SU-DHL-6 (cell line): ENCODE results near the gene RAPGEF5.

ENCODE experiments used
- H2AFZ ChIP-seq: fragments of 200-600 bp; sonication (generic); 2 replicates; pipeline ENCODE4 v1.6.1; 2014; ENCODE audit warnings: low read depth, mild to moderate bottlenecking, moderate library complexity, mixed read lengths, antibody characterized with exemption, low read length; ENCODE audit not compliant: severe bottlenecking
- H3F3A ChIP-seq: fragments of 200-600 bp; shearing (Covaris generic); 2 replicates; pipeline ENCODE4 v1.6.0; 2016; ENCODE audit warnings: antibody characterized with exemption, mild to moderate bottlenecking; ENCODE audit not compliant: insufficient read depth
- H3K27ac ChIP-seq: fragments of 200-600 bp; sonication (generic); 2 replicates; pipeline ENCODE4 v1.5.1; 2016; ENCODE audit warnings: low read depth, mild to moderate bottlenecking, low read length, moderate library complexity, mixed read lengths
- H3K27me3 ChIP-seq: fragments of 200-600 bp; sonication (generic), shearing (Covaris generic); 2 replicates; pipeline ENCODE4 v1.6.0; 2014; ENCODE audit warnings: mild to moderate bottlenecking, low read length
- H3K36me3 ChIP-seq: fragments of 200-600 bp; sonication (generic); 2 replicates; pipeline ENCODE4 v1.6.1; 2014; ENCODE audit warnings: mild to moderate bottlenecking, low read length, mixed read lengths
- H3K4me2 ChIP-seq: fragments of 300-600, 200-600 bp; shearing (Covaris generic), sonication (generic); 2 replicates; pipeline ENCODE4 v1.6.0; 2014; ENCODE audit warnings: low read length, low read depth, mild to moderate bottlenecking; ENCODE audit not compliant: poor library complexity, severe bottlenecking
- H3K4me3 ChIP-seq: fragments of 200-600 bp; sonication (generic); 2 replicates; pipeline ENCODE4 v1.5.1; 2014; ENCODE audit warnings: antibody characterized with exemption, low read length, mild to moderate bottlenecking, mixed read lengths; ENCODE audit not compliant: insufficient read depth, poor library complexity, severe bottlenecking
- H3K79me2 ChIP-seq: fragments of 200-600 bp; sonication (generic); 2 replicates; pipeline ENCODE4 v1.6.1; 2014; ENCODE audit warnings: mild to moderate bottlenecking, low read length, moderate library complexity; ENCODE audit not compliant: insufficient read depth
- H3K9ac ChIP-seq: fragments of 200-600 bp; sonication (generic); 2 replicates; pipeline ENCODE4 v1.7.0; 2014; ENCODE audit warnings: mild to moderate bottlenecking, low read length
- H3K9me2 ChIP-seq: fragments of 200-600 bp; sonication (generic); replicated peaks from 2 replicates; pipeline ENCODE4 v1.6.1; 2014; ENCODE audit warnings: low read length; ENCODE audit not compliant: insufficient read depth
- H3K9me3 ChIP-seq: fragments of 200-600 bp; sonication (generic); 2 replicates; pipeline ENCODE4 v1.6.1; 2014; ENCODE audit warnings: low read length, mixed read lengths; ENCODE audit not compliant: insufficient read depth
- H4K20me1 ChIP-seq: fragments of 200-600 bp; sonication (generic); 2 replicates; pipeline ENCODE4 v1.6.1; 2014; ENCODE audit warnings: low read depth, mild to moderate bottlenecking, antibody characterized with exemption, low read length, moderate library complexity, mixed read lengths
- CTCF ChIP-seq: fragments of 200-600 bp; sonication (generic); IDR thresholded peaks from one replicate; pipeline ENCODE4 v1.5.1; 2017; ENCODE audit warnings: antibody characterized with exemption, mild to moderate bottlenecking, low read length, moderate library complexity; ENCODE audit not compliant: insufficient read depth, poor library complexity, severe bottlenecking
- EZH2phosphoT487 ChIP-seq: fragments of 200-600 bp; sonication (generic), shearing (Covaris generic); conservative IDR thresholded peaks from 2 replicates; pipeline ENCODE4 v1.6.1; 2018; ENCODE audit warnings: mild to moderate bottlenecking, antibody characterized with exemption, low read length, moderate library complexity, mixed read lengths

Gene RAPGEF5

GRCh38 chr7:22344655-22345054 lies 12.3 kb downstream of the RAPGEF5 start:
- Histone ChIP-seq H3K27ac (no peak overlapping the region), H3K79me2 (no peaks in the 10 kb centered on the region), H3K9ac (no peak overlapping the region), H3K27me3 (no peaks in the 10 kb centered on the region), H3K9me2 (no peaks in the 10 kb centered on the region), H3K4me2 (no peak overlapping the region), H4K20me1 (no peaks in the 10 kb centered on the region), H3K36me3 (no peaks in the 10 kb centered on the region), H2AFZ (no peak overlapping the region), H3F3A (no peaks in the 10 kb centered on the region), H3K9me3 (no peaks in the 10 kb centered on the region), H3K4me3 (no peak overlapping the region)
- TF ChIP-seq EZH2phosphoT487 (no peak), CTCF (no peak)

- H3K36me3 ChIP-seq, result no peaks in the 10 kb centered on the region
- no peak overlapping the region for H3K4me3 ChIP-seq
- H3K79me2 ChIP-seq, result no peaks in the 10 kb centered on the region
- no peaks in the 10 kb centered on the region for H4K20me1 ChIP-seq
- no peaks in the 10 kb centered on the region for H3K27me3 ChIP-seq
- H3F3A ChIP-seq, result no peaks in the 10 kb centered on the region
- H3K9me2 ChIP-seq, result no peaks in the 10 kb centered on the region
- H3K9ac ChIP-seq, result no peak overlapping the region
- no peak overlapping the region for H3K27ac ChIP-seq
- H3K4me2 ChIP-seq, result no peak overlapping the region
- TF ChIP-seq CTCF (no peak), EZH2phosphoT487 (no peak)
- H3K9me3 ChIP-seq, result no peaks in the 10 kb centered on the region
- H2AFZ ChIP-seq, result no peak overlapping the region
These were observed 13.3 kb downstream of the RAPGEF5 start for GRCh38 chr7:22343612-22344011.

- H3K4me2 ChIP-seq, result no peak overlapping the region
- H3K36me3 ChIP-seq, result no peaks in the 10 kb centered on the region
- H3K27ac ChIP-seq, result no peak overlapping the region
- TF ChIP-seq CTCF (no peak), EZH2phosphoT487 (no peak)
- H3K9me2 ChIP-seq, result no peaks in the 10 kb centered on the region
- no peaks in the 10 kb centered on the region for H3K79me2 ChIP-seq
- no peaks in the 10 kb centered on the region for H3F3A ChIP-seq
- H3K9ac ChIP-seq, result no peak overlapping the region
- H4K20me1 ChIP-seq, result no peaks in the 10 kb centered on the region
- no peaks in the 10 kb centered on the region for H3K27me3 ChIP-seq
- H3K9me3 ChIP-seq, result no peaks in the 10 kb centered on the region
- no peak overlapping the region for H3K4me3 ChIP-seq
- H2AFZ ChIP-seq, result no peak overlapping the region
These were observed 13.9 kb downstream of the RAPGEF5 start for GRCh38 chr7:22343071-22343470.
